ENCODE data around the gene GLP2R.

Gene GLP2R

DNA sequence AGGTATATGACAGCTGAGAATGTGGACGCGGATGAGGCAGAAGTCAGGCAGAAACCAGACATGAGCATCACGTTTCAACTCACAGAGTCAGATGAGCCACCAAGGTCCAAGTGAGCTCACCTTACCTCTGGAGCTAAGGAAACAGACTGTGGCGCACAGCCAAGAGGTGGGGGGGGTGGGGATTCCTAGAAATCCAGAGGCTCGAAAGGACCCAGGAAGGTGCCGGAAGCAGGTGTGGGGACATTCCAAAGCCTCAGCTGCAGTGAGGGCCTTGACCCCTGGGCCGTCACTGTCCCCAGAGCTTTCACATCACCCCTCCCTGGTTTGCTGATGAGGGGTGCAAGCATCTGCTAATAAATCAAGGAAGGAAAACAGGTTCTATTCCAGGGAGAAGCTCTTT is 108.6 kb downstream of the GLP2R start:
- no peak for TF ChIP-seq EZH2phosphoT487 (conservative IDR thresholded peaks at IDR 0.05; ENCODE audit: low read length)
- TF ChIP-seq, protein P1, sequence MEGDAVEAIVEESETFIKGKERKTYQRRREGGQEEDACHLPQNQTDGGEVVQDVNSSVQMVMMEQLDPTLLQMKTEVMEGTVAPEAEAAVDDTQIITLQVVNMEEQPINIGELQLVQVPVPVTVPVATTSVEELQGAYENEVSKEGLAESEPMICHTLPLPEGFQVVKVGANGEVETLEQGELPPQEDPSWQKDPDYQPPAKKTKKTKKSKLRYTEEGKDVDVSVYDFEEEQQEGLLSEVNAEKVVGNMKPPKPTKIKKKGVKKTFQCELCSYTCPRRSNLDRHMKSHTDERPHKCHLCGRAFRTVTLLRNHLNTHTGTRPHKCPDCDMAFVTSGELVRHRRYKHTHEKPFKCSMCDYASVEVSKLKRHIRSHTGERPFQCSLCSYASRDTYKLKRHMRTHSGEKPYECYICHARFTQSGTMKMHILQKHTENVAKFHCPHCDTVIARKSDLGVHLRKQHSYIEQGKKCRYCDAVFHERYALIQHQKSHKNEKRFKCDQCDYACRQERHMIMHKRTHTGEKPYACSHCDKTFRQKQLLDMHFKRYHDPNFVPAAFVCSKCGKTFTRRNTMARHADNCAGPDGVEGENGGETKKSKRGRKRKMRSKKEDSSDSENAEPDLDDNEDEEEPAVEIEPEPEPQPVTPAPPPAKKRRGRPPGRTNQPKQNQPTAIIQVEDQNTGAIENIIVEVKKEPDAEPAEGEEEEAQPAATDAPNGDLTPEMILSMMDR (IDR thresholded peaks at IDR 0.05; ENCODE audit: insufficient read depth, low read length, poor library complexity, severe bottlenecking) = no peak
- no peaks in the 10 kb centered on the region for H3K27me3 ChIP-seq (ENCODE audit: low read length)

DNA sequence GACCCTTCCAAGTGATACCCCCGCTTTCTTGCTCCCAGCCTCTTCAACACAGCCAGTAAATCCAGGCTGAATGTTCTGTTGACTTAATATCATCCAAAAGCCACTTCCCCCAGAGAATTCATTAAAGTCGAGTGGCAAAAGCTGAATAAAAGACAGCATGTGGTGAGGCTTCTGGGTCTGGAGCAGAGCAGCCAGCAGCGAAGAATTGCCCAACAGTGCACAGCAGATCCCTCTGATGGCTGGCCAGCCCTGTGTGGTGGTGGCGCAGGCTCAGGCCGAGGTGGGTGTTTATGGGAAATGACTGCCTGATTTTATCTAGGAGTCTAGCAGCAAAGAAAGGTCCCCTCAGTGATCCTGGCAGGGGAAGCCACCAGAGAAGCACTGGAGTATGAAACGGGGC is 109.7 kb downstream of the GLP2R start:
- Histone ChIP-seq H3K79me2 (ENCODE audit: insufficient read depth, low read length) (no peaks in the 10 kb centered on the region), H3K36me3 (ENCODE audit: low read length) (no peaks in the 10 kb centered on the region), H3K27me3 (ENCODE audit: low read length) (no peaks in the 10 kb centered on the region)

More for the DNA sequence above, 108.6 kb downstream of the GLP2R start:
- H3K9ac ChIP-seq (ENCODE audit: low read length) = no peak overlapping the region
- H3K9me3 ChIP-seq (ENCODE audit: insufficient read depth, low read length) = no peaks in the 10 kb centered on the region
- no peaks in the 10 kb centered on the region for H3K9me2 ChIP-seq (replicated peaks; ENCODE audit: insufficient read depth, low read length)
- H3K36me3 ChIP-seq (ENCODE audit: low read length) = no peaks in the 10 kb centered on the region
- H4K20me1 ChIP-seq (ENCODE audit: low read depth, low read length) = no peaks in the 10 kb centered on the region
- H3F3A ChIP-seq (ENCODE audit: insufficient read depth) = no peaks in the 10 kb centered on the region
- H3K79me2 ChIP-seq (ENCODE audit: insufficient read depth, low read length) = no peaks in the 10 kb centered on the region
- no peak overlapping the region for H3K4me3 ChIP-seq (ENCODE audit: insufficient read depth, low read length, poor library complexity, severe bottlenecking)
- H2AFZ ChIP-seq (ENCODE audit: low read depth, low read length, severe bottlenecking) = no peak overlapping the region
- H3K27ac ChIP-seq (ENCODE audit: low read depth, low read length) = no peak overlapping the region
- no peak overlapping the region for H3K4me2 ChIP-seq (ENCODE audit: low read depth, low read length, poor library complexity, severe bottlenecking)

DNA sequence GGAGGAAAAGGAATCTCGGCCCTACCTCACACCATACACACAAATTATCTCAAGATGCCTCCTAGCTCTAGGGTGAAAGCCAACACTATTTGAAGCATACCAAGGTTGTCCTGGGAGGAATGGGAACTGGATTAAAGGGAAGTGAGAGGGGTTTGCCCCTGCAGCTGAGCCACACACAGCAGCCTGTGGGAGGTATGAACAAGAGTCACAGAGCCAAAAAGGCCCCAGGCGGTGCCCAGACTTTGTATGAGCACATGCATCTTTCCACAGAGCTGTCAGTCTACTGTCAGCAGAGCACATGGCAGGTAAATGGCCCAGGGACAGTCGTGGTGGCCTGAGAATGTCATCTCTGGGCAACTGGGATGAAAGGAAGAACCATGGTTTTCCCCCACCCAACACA is 110.4 kb downstream of the GLP2R start:
- no peaks in the 10 kb centered on the region for H3K79me2 ChIP-seq (ENCODE audit: insufficient read depth, low read length)
- no peak overlapping the region for H3K4me3 ChIP-seq (ENCODE audit: insufficient read depth, low read length, poor library complexity, severe bottlenecking)
- no peaks in the 10 kb centered on the region for H3F3A ChIP-seq (ENCODE audit: insufficient read depth)
- H2AFZ ChIP-seq (ENCODE audit: low read depth, low read length, severe bottlenecking) = no peak overlapping the region
- H3K36me3 ChIP-seq (ENCODE audit: low read length) = no peaks in the 10 kb centered on the region
- H3K9me3 ChIP-seq (ENCODE audit: insufficient read depth, low read length) = no peaks in the 10 kb centered on the region
- no peak for TF ChIP-seq EZH2phosphoT487 (conservative IDR thresholded peaks at IDR 0.05; ENCODE audit: low read length)
- TF ChIP-seq, protein P1 (IDR thresholded peaks at IDR 0.05; ENCODE audit: insufficient read depth, low read length, poor library complexity, severe bottlenecking) = no peak
- H3K9me2 ChIP-seq (replicated peaks; ENCODE audit: insufficient read depth, low read length) = no peaks in the 10 kb centered on the region
- H4K20me1 ChIP-seq (ENCODE audit: low read depth, low read length) = no peaks in the 10 kb centered on the region
- no peak overlapping the region for H3K9ac ChIP-seq (ENCODE audit: low read length)
- no peak overlapping the region for H3K4me2 ChIP-seq (ENCODE audit: low read depth, low read length, poor library complexity, severe bottlenecking)
- H3K27me3 ChIP-seq (ENCODE audit: low read length) = no peaks in the 10 kb centered on the region
- no peak overlapping the region for H3K27ac ChIP-seq (ENCODE audit: low read depth, low read length)

More for the DNA sequence above, 109.7 kb downstream of the GLP2R start:
- no peak overlapping the region for H3K4me3 ChIP-seq (ENCODE audit: insufficient read depth, low read length, poor library complexity, severe bottlenecking)
- H3F3A ChIP-seq (ENCODE audit: insufficient read depth) = no peaks in the 10 kb centered on the region
- no peak overlapping the region for H2AFZ ChIP-seq (ENCODE audit: low read depth, low read length, severe bottlenecking)
- no peak overlapping the region for H3K4me2 ChIP-seq (ENCODE audit: low read depth, low read length, poor library complexity, severe bottlenecking)
- no peak overlapping the region for H3K9ac ChIP-seq (ENCODE audit: low read length)
- no peaks in the 10 kb centered on the region for H3K9me2 ChIP-seq (replicated peaks; ENCODE audit: insufficient read depth, low read length)
- H4K20me1 ChIP-seq (ENCODE audit: low read depth, low read length) = no peaks in the 10 kb centered on the region
- no peaks in the 10 kb centered on the region for H3K9me3 ChIP-seq (ENCODE audit: insufficient read depth, low read length)
- no peak overlapping the region for H3K27ac ChIP-seq (ENCODE audit: low read depth, low read length)
- no peak for TF ChIP-seq EZH2phosphoT487 (conservative IDR thresholded peaks at IDR 0.05; ENCODE audit: low read length)
- TF ChIP-seq, protein P1 (IDR thresholded peaks at IDR 0.05; ENCODE audit: insufficient read depth, low read length, poor library complexity, severe bottlenecking) = no peak
